Measurements from ENCODE around the gene TNRC6B. TPM values are rescaled to one million over a fixed set of nuclear protein-coding genes. Genes with fewer than 3 reads are reported as not detected.

TNRC6B gene
- total and polyA plus RNA-seq, 2 experiments from 2014 or later = 46.9 to 87.8 TPM

DNA sequence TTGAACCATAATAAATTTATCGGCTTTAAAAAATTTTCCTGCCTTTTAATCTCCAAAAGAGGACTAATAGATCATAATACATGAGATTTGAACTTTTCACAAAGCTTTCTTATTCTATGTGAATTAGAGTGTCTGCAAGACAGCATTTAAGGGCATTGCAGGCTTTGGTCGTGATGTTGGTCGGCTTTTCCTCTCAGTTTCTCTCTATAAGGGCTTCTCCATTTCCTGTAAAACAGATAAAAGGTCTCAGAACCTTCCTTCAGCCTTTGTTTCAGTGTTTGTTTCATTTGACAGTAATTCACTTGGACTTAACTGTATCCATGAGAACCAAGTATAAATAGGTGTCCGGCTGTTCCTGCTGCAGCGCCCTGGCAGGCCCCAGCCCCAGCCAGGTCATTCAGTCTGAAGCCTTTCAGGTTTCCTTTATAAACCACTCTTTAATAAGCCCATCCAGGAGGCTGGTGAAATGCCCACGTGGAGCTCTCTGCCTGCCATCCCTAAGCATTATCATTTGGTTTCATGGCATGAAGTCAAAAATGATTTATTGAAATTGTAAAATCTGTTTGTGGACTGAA is 131.4 kb downstream of the TNRC6B start:
- H3K36me3 Mint-ChIP-seq (ENCODE audit: low read depth) = peaks cover 70% of the 10 kb centered on the region
- no peaks in the 10 kb centered on the region for H3K9me3 Mint-ChIP-seq
- Histone ChIP-seq H3K4me2 (no peak overlapping the region), H3K4me1 (ENCODE audit: insufficient read depth) (no peaks in the 10 kb centered on the region), H3K9me2 (ENCODE audit: insufficient read depth) (no peaks in the 10 kb centered on the region), H3F3A (replicated peaks; ENCODE audit: low read depth) (no peaks in the 10 kb centered on the region; the same call in 1 of the 2 replicates), H3K27ac (ENCODE audit: low read depth) (no peak overlapping the region), H3K27me3 (ENCODE audit: insufficient read depth) (no peaks in the 10 kb centered on the region), H3K79me2 (replicated peaks; ENCODE audit: insufficient read depth) (no peaks in the 10 kb centered on the region), H4K20me1 (replicated peaks; ENCODE audit: insufficient read depth) (peaks cover 17% of the 10 kb centered on the region), H2AFZ (no peak overlapping the region), H3K36me3 (ENCODE audit: insufficient read depth) (peaks cover 38% of the 10 kb centered on the region), H3K4me3 (no peak overlapping the region)
- H3K27ac Mint-ChIP-seq = no peak overlapping the region
- peaks cover 2% of the 10 kb centered on the region for H3K27me3 Mint-ChIP-seq (ENCODE audit: insufficient read depth, low read depth, poor library complexity)
- H3K4me3 Mint-ChIP-seq = no peak overlapping the region
- no peak for TF ChIP-seq NANOG (IDR thresholded peaks at IDR 0.05; ENCODE audit: borderline replicate concordance)
- TF ChIP-seq, protein P1, sequence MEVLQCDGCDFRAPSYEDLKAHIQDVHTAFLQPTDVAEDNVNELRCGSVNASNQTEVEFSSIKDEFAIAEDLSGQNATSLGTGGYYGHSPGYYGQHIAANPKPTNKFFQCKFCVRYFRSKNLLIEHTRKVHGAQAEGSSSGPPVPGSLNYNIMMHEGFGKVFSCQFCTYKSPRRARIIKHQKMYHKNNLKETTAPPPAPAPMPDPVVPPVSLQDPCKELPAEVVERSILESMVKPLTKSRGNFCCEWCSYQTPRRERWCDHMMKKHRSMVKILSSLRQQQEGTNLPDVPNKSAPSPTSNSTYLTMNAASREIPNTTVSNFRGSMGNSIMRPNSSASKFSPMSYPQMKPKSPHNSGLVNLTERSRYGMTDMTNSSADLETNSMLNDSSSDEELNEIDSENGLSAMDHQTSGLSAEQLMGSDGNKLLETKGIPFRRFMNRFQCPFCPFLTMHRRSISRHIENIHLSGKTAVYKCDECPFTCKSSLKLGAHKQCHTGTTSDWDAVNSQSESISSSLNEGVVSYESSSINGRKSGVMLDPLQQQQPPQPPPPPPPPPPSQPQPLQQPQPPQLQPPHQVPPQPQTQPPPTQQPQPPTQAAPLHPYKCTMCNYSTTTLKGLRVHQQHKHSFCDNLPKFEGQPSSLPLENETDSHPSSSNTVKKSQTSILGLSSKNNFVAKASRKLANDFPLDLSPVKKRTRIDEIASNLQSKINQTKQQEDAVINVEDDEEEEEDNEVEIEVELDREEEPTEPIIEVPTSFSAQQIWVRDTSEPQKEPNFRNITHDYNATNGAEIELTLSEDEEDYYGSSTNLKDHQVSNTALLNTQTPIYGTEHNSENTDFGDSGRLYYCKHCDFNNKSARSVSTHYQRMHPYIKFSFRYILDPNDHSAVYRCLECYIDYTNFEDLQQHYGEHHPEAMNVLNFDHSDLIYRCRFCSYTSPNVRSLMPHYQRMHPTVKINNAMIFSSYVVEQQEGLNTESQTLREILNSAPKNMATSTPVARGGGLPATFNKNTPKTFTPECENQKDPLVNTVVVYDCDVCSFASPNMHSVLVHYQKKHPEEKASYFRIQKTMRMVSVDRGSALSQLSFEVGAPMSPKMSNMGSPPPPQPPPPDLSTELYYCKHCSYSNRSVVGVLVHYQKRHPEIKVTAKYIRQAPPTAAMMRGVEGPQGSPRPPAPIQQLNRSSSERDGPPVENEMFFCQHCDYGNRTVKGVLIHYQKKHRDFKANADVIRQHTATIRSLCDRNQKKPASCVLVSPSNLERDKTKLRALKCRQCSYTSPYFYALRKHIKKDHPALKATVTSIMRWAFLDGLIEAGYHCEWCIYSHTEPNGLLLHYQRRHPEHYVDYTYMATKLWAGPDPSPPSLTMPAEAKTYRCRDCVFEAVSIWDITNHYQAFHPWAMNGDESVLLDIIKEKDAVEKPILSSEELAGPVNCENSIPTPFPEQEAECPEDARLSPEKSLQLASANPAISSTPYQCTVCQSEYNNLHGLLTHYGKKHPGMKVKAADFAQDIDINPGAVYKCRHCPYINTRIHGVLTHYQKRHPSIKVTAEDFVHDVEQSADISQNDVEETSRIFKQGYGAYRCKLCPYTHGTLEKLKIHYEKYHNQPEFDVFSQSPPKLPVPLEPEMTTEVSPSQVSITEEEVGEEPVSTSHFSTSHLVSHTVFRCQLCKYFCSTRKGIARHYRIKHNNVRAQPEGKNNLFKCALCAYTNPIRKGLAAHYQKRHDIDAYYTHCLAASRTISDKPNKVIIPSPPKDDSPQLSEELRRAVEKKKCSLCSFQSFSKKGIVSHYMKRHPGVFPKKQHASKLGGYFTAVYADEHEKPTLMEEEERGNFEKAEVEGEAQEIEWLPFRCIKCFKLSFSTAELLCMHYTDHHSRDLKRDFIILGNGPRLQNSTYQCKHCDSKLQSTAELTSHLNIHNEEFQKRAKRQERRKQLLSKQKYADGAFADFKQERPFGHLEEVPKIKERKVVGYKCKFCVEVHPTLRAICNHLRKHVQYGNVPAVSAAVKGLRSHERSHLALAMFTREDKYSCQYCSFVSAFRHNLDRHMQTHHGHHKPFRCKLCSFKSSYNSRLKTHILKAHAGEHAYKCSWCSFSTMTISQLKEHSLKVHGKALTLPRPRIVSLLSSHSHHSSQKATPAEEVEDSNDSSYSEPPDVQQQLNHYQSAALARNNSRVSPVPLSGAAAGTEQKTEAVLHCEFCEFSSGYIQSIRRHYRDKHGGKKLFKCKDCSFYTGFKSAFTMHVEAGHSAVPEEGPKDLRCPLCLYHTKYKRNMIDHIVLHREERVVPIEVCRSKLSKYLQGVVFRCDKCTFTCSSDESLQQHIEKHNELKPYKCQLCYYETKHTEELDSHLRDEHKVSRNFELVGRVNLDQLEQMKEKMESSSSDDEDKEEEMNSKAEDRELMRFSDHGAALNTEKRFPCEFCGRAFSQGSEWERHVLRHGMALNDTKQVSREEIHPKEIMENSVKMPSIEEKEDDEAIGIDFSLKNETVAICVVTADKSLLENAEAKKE (CRISPR knock-in tag; IDR thresholded peaks at IDR 0.05) = no peak
- TF ChIP-seq, protein P2, sequence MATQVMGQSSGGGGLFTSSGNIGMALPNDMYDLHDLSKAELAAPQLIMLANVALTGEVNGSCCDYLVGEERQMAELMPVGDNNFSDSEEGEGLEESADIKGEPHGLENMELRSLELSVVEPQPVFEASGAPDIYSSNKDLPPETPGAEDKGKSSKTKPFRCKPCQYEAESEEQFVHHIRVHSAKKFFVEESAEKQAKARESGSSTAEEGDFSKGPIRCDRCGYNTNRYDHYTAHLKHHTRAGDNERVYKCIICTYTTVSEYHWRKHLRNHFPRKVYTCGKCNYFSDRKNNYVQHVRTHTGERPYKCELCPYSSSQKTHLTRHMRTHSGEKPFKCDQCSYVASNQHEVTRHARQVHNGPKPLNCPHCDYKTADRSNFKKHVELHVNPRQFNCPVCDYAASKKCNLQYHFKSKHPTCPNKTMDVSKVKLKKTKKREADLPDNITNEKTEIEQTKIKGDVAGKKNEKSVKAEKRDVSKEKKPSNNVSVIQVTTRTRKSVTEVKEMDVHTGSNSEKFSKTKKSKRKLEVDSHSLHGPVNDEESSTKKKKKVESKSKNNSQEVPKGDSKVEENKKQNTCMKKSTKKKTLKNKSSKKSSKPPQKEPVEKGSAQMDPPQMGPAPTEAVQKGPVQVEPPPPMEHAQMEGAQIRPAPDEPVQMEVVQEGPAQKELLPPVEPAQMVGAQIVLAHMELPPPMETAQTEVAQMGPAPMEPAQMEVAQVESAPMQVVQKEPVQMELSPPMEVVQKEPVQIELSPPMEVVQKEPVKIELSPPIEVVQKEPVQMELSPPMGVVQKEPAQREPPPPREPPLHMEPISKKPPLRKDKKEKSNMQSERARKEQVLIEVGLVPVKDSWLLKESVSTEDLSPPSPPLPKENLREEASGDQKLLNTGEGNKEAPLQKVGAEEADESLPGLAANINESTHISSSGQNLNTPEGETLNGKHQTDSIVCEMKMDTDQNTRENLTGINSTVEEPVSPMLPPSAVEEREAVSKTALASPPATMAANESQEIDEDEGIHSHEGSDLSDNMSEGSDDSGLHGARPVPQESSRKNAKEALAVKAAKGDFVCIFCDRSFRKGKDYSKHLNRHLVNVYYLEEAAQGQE (IDR thresholded peaks at IDR 0.05; ENCODE audit: unreplicated experiment) = no peak
- no peak for TF ChIP-seq EZH2 (IDR thresholded peaks at IDR 0.05; ENCODE audit: low read depth, unreplicated experiment)
- DNase-seq (ENCODE audit: low spot score) = no peak
- ATAC-seq = no peak
- no peaks in the 10 kb centered on the region for H3K4me1 Mint-ChIP-seq

All from GM23338 (cell line).